Measurements from ENCODE around the gene COL23A1. TPM values are rescaled to one million over a fixed set of nuclear protein-coding genes. Genes with fewer than 3 reads are reported as not detected.
A peak's percentile ranks its signal among the peaks of the same experiment; 100 is the strongest.

Gene COL23A1
- 0.40 TPM in 1 of 2 replicates, not detected in the other for total RNA-seq

GRCh38 chr5:178590141-178590923 lies at the start of gene COL23A1:
Gene COL23A1, minus strand, starts transcription at chr5:178590393.
- DNase-seq (ENCODE audit: low read depth), result peak; percentile 33

- DNase-seq (ENCODE audit: low read depth), result no peak
Measured at GRCh38 chr5:178637356-178638074, 47.3 kb upstream of the COL23A1 start.

GRCh38 chr5:178632285-178632684 lies 42.1 kb upstream of the COL23A1 start:
- no peak for DNase-seq (ENCODE audit: low read depth)

GRCh38 chr5:178630951-178631350 lies 40.8 kb upstream of the COL23A1 start:
- no peak for DNase-seq (ENCODE audit: low read depth)

GRCh38 chr5:178630475-178630930 lies 40.3 kb upstream of the COL23A1 start:
- peak; percentile 38 for DNase-seq (ENCODE audit: low read depth)

GRCh38 chr5:178627259-178627598 lies 37.0 kb upstream of the COL23A1 start:
- no peak for DNase-seq (ENCODE audit: low read depth)

- DNase-seq (ENCODE audit: low read depth), result peak; percentile 84
Measured at GRCh38 chr5:178626484-178627258, 36.5 kb upstream of the COL23A1 start, which contains the start of gene CLK4. Gene CLK4, minus strand, starts transcription at chr5:178627050. Its CDS starts 3,634 bp downstream, at chr5:178623416.

- DNase-seq (ENCODE audit: low read depth), result no peak
Measured at GRCh38 chr5:178625679-178626483, 35.7 kb upstream of the COL23A1 start.

GRCh38 chr5:178624631-178625546 lies 34.7 kb upstream of the COL23A1 start:
- peak; percentile 14 for DNase-seq (ENCODE audit: low read depth)

GRCh38 chr5:178622679-178623247 lies 32.6 kb upstream of the COL23A1 start:
- no peak for DNase-seq (ENCODE audit: low read depth)

GRCh38 chr5:178619390-178619789 lies 29.2 kb upstream of the COL23A1 start:
- DNase-seq (ENCODE audit: low read depth), result no peak

- DNase-seq (ENCODE audit: low read depth), result no peak
Measured at GRCh38 chr5:178612299-178612698, 22.1 kb upstream of the COL23A1 start.

GRCh38 chr5:178606269-178606668 lies 16.1 kb upstream of the COL23A1 start:
- DNase-seq (ENCODE audit: low read depth), result no peak

- no peak for DNase-seq (ENCODE audit: low read depth)
Measured at GRCh38 chr5:178605788-178606187, 15.6 kb upstream of the COL23A1 start.

- no peak for DNase-seq (ENCODE audit: low read depth)
Measured at GRCh38 chr5:178602752-178603151, 12.6 kb upstream of the COL23A1 start.

- no peak for DNase-seq (ENCODE audit: low read depth)
Measured at GRCh38 chr5:178595750-178596149, 5.6 kb upstream of the COL23A1 start.

GRCh38 chr5:178595150-178595549 lies 5.0 kb upstream of the COL23A1 start:
- DNase-seq (ENCODE audit: low read depth), result no peak

- DNase-seq (ENCODE audit: low read depth), result no peak
Measured at GRCh38 chr5:178590924-178591423, 781 bp upstream of the COL23A1 start.

All from renal cortical epithelial cell (primary cell).